ENCODE measurements around the gene NUPR1.

Gene NUPR1

DNA sequence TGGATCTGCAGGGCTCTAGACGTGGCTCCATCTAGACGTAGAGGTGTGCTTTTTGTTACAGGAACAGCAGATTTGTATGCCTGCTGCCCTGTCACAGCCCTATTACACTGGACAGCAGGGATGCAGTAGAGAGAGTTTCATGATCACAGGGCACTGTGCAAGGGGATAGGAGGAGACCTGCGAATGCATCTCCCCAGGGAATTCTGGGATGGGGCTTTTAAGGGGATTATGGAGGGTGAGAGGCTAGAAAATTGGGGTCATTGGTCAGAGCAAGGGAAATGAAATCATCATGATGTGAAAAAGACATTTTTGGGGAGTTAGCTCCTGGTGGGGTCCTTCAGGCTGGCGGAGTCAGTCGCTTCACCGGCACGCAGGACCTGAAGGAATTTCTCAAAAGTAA lies 3.9 kb upstream of the NUPR1 start:
- H3K4me1 ChIP-seq (ENCODE audit: insufficient read depth, insufficient read length): no peaks in the 10 kb centered on the region
- H3K9ac ChIP-seq (ENCODE audit: insufficient read length, low read depth): no peak overlapping the region
- TF ChIP-seq YY1 (IDR thresholded peaks at IDR 0.05; ENCODE audit: insufficient read depth, insufficient read length) (no peak), SUZ12 (IDR thresholded peaks at IDR 0.05; ENCODE audit: extremely low read depth, insufficient read depth, insufficient read length) (no peak), ZNF274 (IDR thresholded peaks at IDR 0.05; ENCODE audit: low read depth, low read length) (no peak)
- no peak overlapping the region for H3K4me3 ChIP-seq (ENCODE audit: insufficient read length, low read depth)
- DNase-seq (ENCODE audit: low read depth, low spot score): no peak
- H3K9me3 ChIP-seq (ENCODE audit: insufficient read depth, low read length): no peaks in the 10 kb centered on the region
- no peaks in the 10 kb centered on the region for H3K36me3 ChIP-seq (ENCODE audit: insufficient read depth, insufficient read length, low read length)
- no peaks in the 10 kb centered on the region for H3K27me3 ChIP-seq (ENCODE audit: insufficient read depth, insufficient read length)

- Histone ChIP-seq H3K9ac (ENCODE audit: insufficient read length, low read depth) (no peak overlapping the region), H3K36me3 (ENCODE audit: insufficient read depth, insufficient read length, low read length) (no peaks in the 10 kb centered on the region), H3K4me3 (ENCODE audit: insufficient read length, low read depth) (no peak overlapping the region), H3K4me1 (ENCODE audit: insufficient read depth, insufficient read length) (no peaks in the 10 kb centered on the region), H3K27me3 (ENCODE audit: insufficient read depth, insufficient read length) (no peaks in the 10 kb centered on the region), H3K9me3 (ENCODE audit: insufficient read depth, low read length) (no peaks in the 10 kb centered on the region)
- no peak for TF ChIP-seq ZNF274 (IDR thresholded peaks at IDR 0.05; ENCODE audit: low read depth, low read length)
- no peak for TF ChIP-seq YY1 (IDR thresholded peaks at IDR 0.05; ENCODE audit: insufficient read depth, insufficient read length)
- no peak for TF ChIP-seq SUZ12 (IDR thresholded peaks at IDR 0.05; ENCODE audit: extremely low read depth, insufficient read depth, insufficient read length)
- DNase-seq (ENCODE audit: low read depth, low spot score): no peak
Measured at GRCh38 chr16:28540346-28540745, 1.6 kb upstream of the NUPR1 start.

DNA sequence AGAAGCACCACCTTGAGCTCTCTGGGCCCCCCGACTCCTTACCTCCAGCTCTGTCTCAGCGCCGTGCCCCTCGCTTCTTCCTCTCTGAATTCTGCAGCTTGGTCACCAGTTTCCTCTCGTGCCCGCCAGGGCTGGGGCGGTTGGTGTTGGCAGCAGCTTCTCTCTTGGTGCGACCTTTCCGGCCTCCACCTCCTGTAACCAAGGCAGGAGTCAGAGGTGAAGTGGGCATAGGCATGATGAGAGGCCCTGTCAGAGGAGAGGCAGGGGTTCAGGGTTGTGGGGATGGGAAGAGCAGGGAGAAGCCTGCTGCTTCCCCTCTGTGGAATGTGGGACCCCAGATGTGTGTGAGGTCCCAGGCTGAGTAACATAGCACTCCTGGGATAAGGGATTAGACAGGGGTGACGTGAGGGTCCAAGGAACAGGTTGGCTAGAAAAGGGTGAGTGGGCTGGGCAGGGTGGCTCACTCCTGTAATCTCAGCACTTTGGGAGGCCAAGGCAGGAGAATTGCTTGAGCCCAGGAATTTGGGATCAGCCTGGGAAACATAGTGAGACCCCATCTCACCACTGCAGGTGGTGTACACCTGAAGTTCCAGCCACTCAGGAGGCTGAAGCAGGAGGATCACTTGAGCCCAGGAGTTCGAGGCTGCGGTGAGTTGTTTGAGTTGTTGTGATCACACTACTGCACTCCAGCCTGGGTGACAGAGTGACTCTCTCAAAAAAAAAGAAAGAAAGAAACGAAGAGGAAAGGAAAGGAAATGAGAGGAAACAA lies 626 bp downstream of the NUPR1 start:
- Histone ChIP-seq H3K4me1 (ENCODE audit: insufficient read depth, insufficient read length) (no peaks in the 10 kb centered on the region), H3K9ac (ENCODE audit: insufficient read length, low read depth) (no peak overlapping the region), H3K4me3 (ENCODE audit: insufficient read length, low read depth) (no peak overlapping the region), H3K27me3 (ENCODE audit: insufficient read depth, insufficient read length) (no peaks in the 10 kb centered on the region), H3K36me3 (ENCODE audit: insufficient read depth, insufficient read length, low read length) (no peaks in the 10 kb centered on the region), H3K9me3 (ENCODE audit: insufficient read depth, low read length) (no peaks in the 10 kb centered on the region)
- DNase-seq (ENCODE audit: low read depth, low spot score): no peak
- TF ChIP-seq SUZ12 (IDR thresholded peaks at IDR 0.05; ENCODE audit: extremely low read depth, insufficient read depth, insufficient read length) (no peak), YY1 (IDR thresholded peaks at IDR 0.05; ENCODE audit: insufficient read depth, insufficient read length) (no peak), ZNF274 (IDR thresholded peaks at IDR 0.05; ENCODE audit: low read depth, low read length) (no peak)

- Histone ChIP-seq H3K9ac (ENCODE audit: insufficient read length, low read depth) (no peak overlapping the region), H3K4me1 (ENCODE audit: insufficient read depth, insufficient read length) (no peaks in the 10 kb centered on the region), H3K9me3 (ENCODE audit: insufficient read depth, low read length) (no peaks in the 10 kb centered on the region), H3K4me3 (ENCODE audit: insufficient read length, low read depth) (no peak overlapping the region), H3K27me3 (ENCODE audit: insufficient read depth, insufficient read length) (no peaks in the 10 kb centered on the region), H3K36me3 (ENCODE audit: insufficient read depth, insufficient read length, low read length) (no peaks in the 10 kb centered on the region)
- TF ChIP-seq YY1 (IDR thresholded peaks at IDR 0.05; ENCODE audit: insufficient read depth, insufficient read length) (no peak), ZNF274 (IDR thresholded peaks at IDR 0.05; ENCODE audit: low read depth, low read length) (no peak), SUZ12 (IDR thresholded peaks at IDR 0.05; ENCODE audit: extremely low read depth, insufficient read depth, insufficient read length) (no peak)
- no peak for DNase-seq (ENCODE audit: low read depth, low spot score)
Measured at GRCh38 chr16:28537076-28537475, 1.7 kb downstream of the NUPR1 start.

- TF ChIP-seq ZNF274 (IDR thresholded peaks at IDR 0.05; ENCODE audit: low read depth, low read length): no peak
- Histone ChIP-seq H3K9me3 (ENCODE audit: insufficient read depth, low read length) (no peaks in the 10 kb centered on the region), H3K4me3 (ENCODE audit: insufficient read length, low read depth) (no peak overlapping the region), H3K27me3 (ENCODE audit: insufficient read depth, insufficient read length) (no peaks in the 10 kb centered on the region), H3K4me1 (ENCODE audit: insufficient read depth, insufficient read length) (no peaks in the 10 kb centered on the region), H3K36me3 (ENCODE audit: insufficient read depth, insufficient read length, low read length) (no peaks in the 10 kb centered on the region), H3K9ac (ENCODE audit: insufficient read length, low read depth) (no peak overlapping the region)
- no peak for DNase-seq (ENCODE audit: low read depth, low spot score)
Measured at GRCh38 chr16:28534542-28535373, 4.0 kb downstream of the NUPR1 start.

DNA sequence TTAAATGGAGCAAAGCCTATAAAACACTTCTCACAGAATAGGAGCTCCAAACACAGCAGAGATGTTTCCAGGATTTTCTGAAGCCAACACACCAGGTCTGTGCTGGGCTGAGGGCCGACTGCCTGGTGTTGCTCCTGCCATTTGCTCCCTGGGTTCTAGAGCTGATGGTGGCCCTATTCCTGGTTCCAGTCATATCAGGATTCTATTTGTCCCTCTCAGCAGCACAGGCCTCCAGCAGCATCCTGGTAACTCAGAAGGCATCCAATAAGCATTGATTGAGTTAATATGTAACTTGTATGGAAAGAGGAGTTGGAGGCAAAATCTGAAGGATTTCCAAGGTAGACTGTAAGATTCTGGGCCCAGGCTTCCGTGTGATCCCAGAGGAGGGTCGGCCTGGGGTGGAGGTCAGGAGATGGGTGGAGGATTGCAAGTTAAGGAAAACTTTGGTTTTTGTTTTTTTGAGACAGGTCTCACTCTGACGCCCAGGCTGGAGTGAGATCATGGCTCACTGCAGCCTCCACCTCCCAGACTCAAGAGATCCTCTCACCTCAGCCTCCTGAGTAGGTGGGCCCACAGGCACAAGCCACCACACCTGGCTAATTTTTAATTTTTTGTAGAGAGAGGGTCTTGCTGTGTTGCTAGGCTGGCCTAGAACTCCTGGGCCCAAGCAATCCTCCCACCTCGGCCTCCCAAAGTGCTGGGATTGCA lies 5.7 kb downstream of the NUPR1 start:
- H3K9me3 ChIP-seq (ENCODE audit: insufficient read depth, low read length): no peaks in the 10 kb centered on the region
- no peak overlapping the region for H3K4me3 ChIP-seq (ENCODE audit: insufficient read length, low read depth)
- no peak for DNase-seq (ENCODE audit: low read depth, low spot score)
- no peak overlapping the region for H3K9ac ChIP-seq (ENCODE audit: insufficient read length, low read depth)
- no peaks in the 10 kb centered on the region for H3K27me3 ChIP-seq (ENCODE audit: insufficient read depth, insufficient read length)
- no peaks in the 10 kb centered on the region for H3K4me1 ChIP-seq (ENCODE audit: insufficient read depth, insufficient read length)
- no peaks in the 10 kb centered on the region for H3K36me3 ChIP-seq (ENCODE audit: insufficient read depth, insufficient read length, low read length)
- TF ChIP-seq SUZ12 (IDR thresholded peaks at IDR 0.05; ENCODE audit: extremely low read depth, insufficient read depth, insufficient read length) (no peak), YY1 (IDR thresholded peaks at IDR 0.05; ENCODE audit: insufficient read depth, insufficient read length) (no peak), ZNF274 (IDR thresholded peaks at IDR 0.05; ENCODE audit: low read depth, low read length) (no peak)

All from NT2/D1 (cell line).